H1 (cell line): ENCODE results near the gene RNF145. TPM values are rescaled to one million over a fixed set of nuclear protein-coding genes. Genes with fewer than 3 reads are reported as not detected.
A peak's percentile ranks its signal among the peaks of the same experiment; 100 is the strongest.

Source experiments
- BACH1 ChIP-seq: IDR thresholded peaks from 2 replicates; pipeline ENCODE4 v1.6.1; 2012; ENCODE audit warnings: low read length, improper control_type of control experiment
- E2F6 ChIP-seq: IDR thresholded peaks from 2 replicates; pipeline ENCODE4 v1.6.1; 2012; ENCODE audit warnings: inconsistent platforms
- GTF2F1 ChIP-seq: IDR thresholded peaks from 2 replicates; pipeline ENCODE4 v1.6.1; 2012; ENCODE audit warnings: low read depth, low read length, improper control_type of control experiment, borderline replicate concordance
- HDAC6 ChIP-seq: IDR thresholded peaks from one replicate; pipeline ENCODE4 v1.7.1; 2012; ENCODE audit warnings: low read depth, mild to moderate bottlenecking, inconsistent platforms, low read length, moderate library complexity
- KDM1A ChIP-seq: fragments of 200-600, 300-600 bp; sonication (generic); IDR thresholded peaks from 2 replicates; pipeline ENCODE4 v1.7.1; 2016; ENCODE audit warnings: mild to moderate bottlenecking, low read length, borderline replicate concordance
- POLR2A ChIP-seq, 2 experiments: IDR thresholded peaks; 1 replicate in 1 of 2; 2 replicates in 1 of 2; pipeline ENCODE4 v1.6.1; 2011; ENCODE audit warnings: low read depth in 2 of 2, low read length in 2 of 2, mild to moderate bottlenecking in 2 of 2; ENCODE audit errors: control extremely low read depth in 1 of 2
- SP2 ChIP-seq: IDR thresholded peaks from 2 replicates; pipeline ENCODE4 v1.6.1; 2012; ENCODE audit warnings: mild to moderate bottlenecking, low read length, inconsistent platforms
- SRF ChIP-seq: IDR thresholded peaks from 2 replicates; pipeline ENCODE4 v1.6.1; 2011; ENCODE audit warnings: mild to moderate bottlenecking, low read depth, low read length, moderate library complexity
- TBP ChIP-seq: IDR thresholded peaks from 2 replicates; pipeline ENCODE4 v1.6.1; 2011; ENCODE audit warnings: low read depth, low read length, improper control_type of control experiment
- ZNF274 ChIP-seq: IDR thresholded peaks from 2 replicates; pipeline ENCODE4 v1.7.0; 2012; ENCODE audit warnings: low read length, borderline replicate concordance; ENCODE audit errors: extremely low read depth
- polyA plus RNA-seq, 7 experiments: library from polyadenylated mRNA; depleted of rRNA in 3 of 7; stranded (reverse) in 5 of 7; unstranded in 2 of 7; fragments of >200 nt in 5 of 7; fragments of 200-250 nt in 2 of 7; gene quantifications; 1 replicate in 5 of 7; 2 replicates in 1 of 7; 4 replicates in 1 of 7; pipeline versions ENCODE4 v1.2.1 to v1.2.3, GENCODE V29; 2011 to 2013; ENCODE audit warnings: missing spikeins in 2 of 7, mixed read lengths in 2 of 7
- total RNA-seq: library from RNA; stranded (reverse); fragmentation: NEBNext Ultra II Directional; extraction: Animal tissue kit (Norgen Biotek cat#: 25700); gene quantifications from 2 replicates; pipeline ENCODE4 v1.2.1, GENCODE V29; 2021

Gene RNF145
- total and polyA plus RNA-seq, 2 of the 8 experiments (the other 6 are each of a cell fraction or from before 2014, with no cell fraction given): 34.2 to 72.5 TPM

- TF ChIP-seq KDM1A (no peak), GTF2F1 (no peak), SP2 (no peak), TBP (0 out of 2 replicates have a peak, but pooled peaks have one; percentile 6), ZNF274 (no peak), HDAC6 (no peak), E2F6 (peak; percentile 96), SRF (no peak), POLR2A (IDR thresholded peaks at IDR 0.05; ENCODE audit: control extremely low read depth in 1 of 2, low read depth in 2 of 2, low read length in 2 of 2) (peak in 1 of 2 experiments; percentile 67; a peak in 1 of 3 replicates), BACH1 (peak; percentile 56; the same call in 1 of the 2 replicates)
Measured at GRCh38 chr5:159209438-159210209, at the start of gene RNF145 (continued).
